ENCODE data around the gene SLC2A2. TPM values are rescaled to one million over a fixed set of nuclear protein-coding genes. Genes with fewer than 3 reads are reported as not detected.

The SLC2A2 gene
- total RNA-seq (under 1 TPM in 3 of 7 donors, not detected in 4; 0.10 to 0.36 (median 0.18) TPM), polyA plus RNA-seq (not detected)
- long read RNA-seq, donor 1 = 0 reads
- long read RNA-seq, donor 2 = 0 reads
- long read RNA-seq, donor 3 = 0 reads

DNA sequence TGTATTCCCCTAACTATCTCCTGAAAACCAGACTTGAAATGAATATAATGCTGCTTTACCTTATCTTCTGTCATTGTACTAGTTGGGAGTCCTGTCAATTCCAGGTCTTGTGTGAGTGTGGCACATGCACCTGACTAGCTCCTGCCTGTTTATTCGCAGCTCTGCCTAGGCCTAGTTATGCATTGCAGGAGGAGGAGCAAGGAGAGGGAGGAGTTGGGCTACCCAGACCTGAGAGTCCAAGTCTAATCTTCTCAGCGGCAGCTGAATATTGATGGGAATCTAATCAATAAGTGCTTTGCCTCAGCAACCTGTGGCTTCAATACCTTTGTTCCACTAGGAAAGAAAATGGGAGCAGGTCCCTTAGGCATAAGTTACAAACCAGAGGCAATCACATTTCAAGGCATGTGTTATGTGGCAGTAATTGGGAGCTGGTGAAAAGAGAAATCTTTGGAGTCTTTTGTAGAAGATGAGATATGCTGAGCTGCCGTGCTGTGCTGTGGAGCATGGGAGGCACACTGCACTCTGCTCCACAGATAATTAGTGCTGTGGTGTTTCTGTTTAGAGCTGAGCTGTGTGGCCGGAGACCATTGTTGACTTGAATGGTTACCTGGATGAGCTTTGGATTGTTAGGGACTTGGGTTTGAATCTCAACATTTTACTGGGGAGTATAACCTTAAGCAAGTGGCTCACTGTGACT is at the start of gene SLC2A2:
TSS of gene SLC2A2 (minus strand) at position 124 of the 697 bp plus-strand sequence. CDS start at position 74, 50 bp downstream.
- no peak within 1 kb of the TSS for H3K4me3 ChIP-seq
- H3K9me3 ChIP-seq = no peaks in the 10 kb centered on the region
- no peaks in the 10 kb centered on the region for H3K36me3 ChIP-seq
- no peaks in the 10 kb centered on the region for H3K27me3 ChIP-seq
- TF ChIP-seq, protein P1, sequence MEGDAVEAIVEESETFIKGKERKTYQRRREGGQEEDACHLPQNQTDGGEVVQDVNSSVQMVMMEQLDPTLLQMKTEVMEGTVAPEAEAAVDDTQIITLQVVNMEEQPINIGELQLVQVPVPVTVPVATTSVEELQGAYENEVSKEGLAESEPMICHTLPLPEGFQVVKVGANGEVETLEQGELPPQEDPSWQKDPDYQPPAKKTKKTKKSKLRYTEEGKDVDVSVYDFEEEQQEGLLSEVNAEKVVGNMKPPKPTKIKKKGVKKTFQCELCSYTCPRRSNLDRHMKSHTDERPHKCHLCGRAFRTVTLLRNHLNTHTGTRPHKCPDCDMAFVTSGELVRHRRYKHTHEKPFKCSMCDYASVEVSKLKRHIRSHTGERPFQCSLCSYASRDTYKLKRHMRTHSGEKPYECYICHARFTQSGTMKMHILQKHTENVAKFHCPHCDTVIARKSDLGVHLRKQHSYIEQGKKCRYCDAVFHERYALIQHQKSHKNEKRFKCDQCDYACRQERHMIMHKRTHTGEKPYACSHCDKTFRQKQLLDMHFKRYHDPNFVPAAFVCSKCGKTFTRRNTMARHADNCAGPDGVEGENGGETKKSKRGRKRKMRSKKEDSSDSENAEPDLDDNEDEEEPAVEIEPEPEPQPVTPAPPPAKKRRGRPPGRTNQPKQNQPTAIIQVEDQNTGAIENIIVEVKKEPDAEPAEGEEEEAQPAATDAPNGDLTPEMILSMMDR (IDR thresholded peaks at IDR 0.05) = no peak
- TF ChIP-seq EP300 (IDR thresholded peaks at IDR 0.05) = no peak
- no peak for TF ChIP-seq POLR2A (IDR thresholded peaks at IDR 0.05)
- H3K27ac ChIP-seq = no peak within 1 kb of the TSS
- no peak for DNase-seq
- intact Hi-C loops (cut with DNase I) = no loop called here
- H3K4me1 ChIP-seq (ENCODE audit: insufficient read depth) = peaks cover 7% of the 10 kb centered on the region
- WGBS, 3 donors = 89 to 97% (median 95%) methylated on average over 4 of the region's 4 CpGs

- DNase-seq = no peak
- Histone ChIP-seq H3K4me3 (no peak overlapping the region), H3K27me3 (no peaks in the 10 kb centered on the region), H3K36me3 (no peaks in the 10 kb centered on the region), H3K9me3 (no peaks in the 10 kb centered on the region), H3K27ac (no peak overlapping the region), H3K4me1 (ENCODE audit: insufficient read depth) (no peaks in the 10 kb centered on the region)
- TF ChIP-seq EP300 (IDR thresholded peaks at IDR 0.05) (no peak), POLR2A (IDR thresholded peaks at IDR 0.05) (no peak)
- TF ChIP-seq, protein P1 (IDR thresholded peaks at IDR 0.05) = no peak
- intact Hi-C loops (cut with DNase I) = no loop called here
Observed at GRCh38 chr3:171072432-171072831, 45.9 kb upstream of the SLC2A2 start.

DNA sequence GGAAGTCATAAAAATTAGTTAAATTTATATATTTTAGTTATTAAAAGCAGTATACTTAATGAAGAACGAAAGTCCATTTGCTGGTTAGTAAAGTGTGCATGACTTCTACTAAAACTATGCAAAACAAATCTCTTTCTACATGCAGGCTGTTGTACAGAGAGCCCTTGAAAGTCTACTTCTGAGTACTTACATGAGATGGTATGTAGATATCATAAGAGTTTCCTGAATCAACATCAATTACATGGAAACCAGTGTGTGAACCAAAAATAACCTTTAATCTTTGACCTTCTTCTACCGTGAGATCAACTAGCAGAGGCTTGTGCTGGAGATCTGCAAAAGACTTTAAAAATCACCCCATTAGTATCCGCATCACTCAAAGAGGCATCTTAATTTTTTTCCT is 42.1 kb upstream of the SLC2A2 start:
- intact Hi-C loops (cut with DNase I) = no loop called here
- DNase-seq = no peak
- WGBS, 3 donors = 41 to 54% (median 45%) methylated on average over 3 of the region's 3 CpGs
- Histone ChIP-seq H3K4me1 (ENCODE audit: insufficient read depth) (no peaks in the 10 kb centered on the region), H3K27ac (no peak overlapping the region), H3K27me3 (no peaks in the 10 kb centered on the region), H3K36me3 (no peaks in the 10 kb centered on the region), H3K9me3 (no peaks in the 10 kb centered on the region), H3K4me3 (no peak overlapping the region)
- TF ChIP-seq EP300 (IDR thresholded peaks at IDR 0.05) (no peak), POLR2A (IDR thresholded peaks at IDR 0.05) (no peak)
- TF ChIP-seq, protein P1 (IDR thresholded peaks at IDR 0.05) = no peak

- WGBS, 3 donors = 67 to 73% (median 71%) methylated on average over 6 of the region's 6 CpGs
- DNase-seq = no peak
- no peak overlapping the region for H3K27ac ChIP-seq
- H3K4me3 ChIP-seq = no peak overlapping the region
- TF ChIP-seq, protein P1 (IDR thresholded peaks at IDR 0.05) = no peak
- no peak for TF ChIP-seq EP300 (IDR thresholded peaks at IDR 0.05)
- no peak for TF ChIP-seq POLR2A (IDR thresholded peaks at IDR 0.05)
- intact Hi-C loops (cut with DNase I) = no loop called here
- H3K36me3 ChIP-seq = no peaks in the 10 kb centered on the region
- H3K27me3 ChIP-seq = no peaks in the 10 kb centered on the region
- no peaks in the 10 kb centered on the region for H3K9me3 ChIP-seq
- no peaks in the 10 kb centered on the region for H3K4me1 ChIP-seq (ENCODE audit: insufficient read depth)
Observed at GRCh38 chr3:171066206-171066605, 39.7 kb upstream of the SLC2A2 start.

Measured in ovary (tissue), 10 donors.